Neural cell (in vitro differentiated cells): ENCODE measurements around the gene LRP2. TPM values are rescaled to one million over a fixed set of nuclear protein-coding genes. Genes with fewer than 3 reads are reported as not detected.
A peak's percentile ranks its signal among the peaks of the same experiment; 100 is the strongest.

ENCODE experiments used
- H2AFZ ChIP-seq: fragments of 200-600, 300-800 bp; sonication (generic), shearing (Covaris generic); 2 replicates; pipeline ENCODE4 v1.6.0; 2014; ENCODE audit warnings: low read depth, mild to moderate bottlenecking, antibody characterized with exemption, low read length, moderate library complexity
- H3F3A ChIP-seq: fragments of 200-600 bp; shearing (Covaris generic); 2 replicates; pipeline ENCODE4 v1.6.1; 2016; ENCODE audit warnings: mild to moderate bottlenecking, moderate library complexity, mixed read lengths, antibody characterized with exemption, low read length; ENCODE audit not compliant: insufficient read depth, poor library complexity, severe bottlenecking
- H3K27ac ChIP-seq: fragments of 200-600, 300-800 bp; sonication (generic), shearing (Covaris generic); 2 replicates; pipeline ENCODE4 v1.5.1; 2014; ENCODE audit warnings: mild to moderate bottlenecking, low read length, moderate library complexity
- H3K27me3 ChIP-seq: fragments of 300-800, 200-600 bp; sonication (generic), shearing (Covaris generic); 2 replicates; pipeline ENCODE4 v1.6.0; 2014; ENCODE audit warnings: mild to moderate bottlenecking, low read depth, low read length, moderate library complexity; ENCODE audit not compliant: insufficient read depth
- H3K36me3 ChIP-seq: fragments of 300-800, 200-600 bp; sonication (generic), shearing (Covaris generic); 2 replicates; pipeline ENCODE4 v1.5.1; 2014; ENCODE audit warnings: mild to moderate bottlenecking, antibody characterized with exemption, low read length, moderate library complexity; ENCODE audit not compliant: insufficient read depth
- H3K4me2 ChIP-seq: fragments of 300-800, 200-600 bp; sonication (generic), shearing (Covaris generic); 2 replicates; pipeline ENCODE4 v1.6.0; 2014; ENCODE audit warnings: mild to moderate bottlenecking, low read length
- H3K4me3 ChIP-seq: fragments of 300-800, 200-600 bp; sonication (generic), shearing (Covaris generic); 2 replicates; pipeline ENCODE4 v1.5.1; 2014; ENCODE audit warnings: mild to moderate bottlenecking, low read length, moderate library complexity
- H3K79me2 ChIP-seq: fragments of 200-600 bp; shearing (Covaris generic); replicated peaks from 2 replicates; pipeline ENCODE4 v1.6.0; 2014; ENCODE audit warnings: mild to moderate bottlenecking, low read length, moderate library complexity; ENCODE audit not compliant: insufficient read depth
- H3K9ac ChIP-seq: fragments of 300-800, 200-600 bp; sonication (generic), shearing (Covaris generic); 2 replicates; pipeline ENCODE4 v1.6.1; 2016; ENCODE audit warnings: mild to moderate bottlenecking, low read length, mixed read lengths
- H3K9me2 ChIP-seq: fragments of 200-600 bp; shearing (Covaris generic); 2 replicates; pipeline ENCODE4 v1.6.1; 2016; ENCODE audit warnings: mild to moderate bottlenecking, low read length, mixed read lengths; ENCODE audit not compliant: insufficient read depth
- H3K9me3 ChIP-seq: fragments of 200-600, 300-800 bp; sonication (generic), shearing (Covaris generic); 2 replicates; pipeline ENCODE4 v1.6.1; 2016; ENCODE audit warnings: mild to moderate bottlenecking, mixed run types, low read length, moderate library complexity, mixed read lengths
- H4K20me1 ChIP-seq: fragments of 200-600 bp; shearing (Covaris generic); 2 replicates; pipeline ENCODE4 v1.6.1; 2016; ENCODE audit warnings: mild to moderate bottlenecking, mixed run types; ENCODE audit not compliant: insufficient read depth
- CTCF ChIP-seq: fragments of 450-650 bp; IDR thresholded peaks from 2 replicates; pipeline ENCODE4 v1.5.1; 2014; ENCODE audit warnings: antibody characterized with exemption, mild to moderate bottlenecking, moderate library complexity; ENCODE audit not compliant: poor library complexity, severe bottlenecking
- EP300 ChIP-seq: fragments of 450-650 bp; conservative IDR thresholded peaks from 2 replicates; pipeline ENCODE4 v1.6.1; 2014; ENCODE audit warnings: antibody characterized with exemption, mild to moderate bottlenecking, moderate library complexity; ENCODE audit not compliant: poor library complexity, severe bottlenecking
- EZH2 ChIP-seq: fragments of 200-600, 300-800 bp; shearing (Covaris generic), sonication (generic); IDR thresholded peaks from 2 replicates; pipeline ENCODE4 v1.6.1; 2014; ENCODE audit warnings: antibody characterized with exemption, low read length, borderline replicate concordance, mild to moderate bottlenecking; ENCODE audit not compliant: insufficient read depth, poor library complexity, severe bottlenecking
- MXI1 ChIP-seq: fragments of 450-650 bp; conservative IDR thresholded peaks from 2 replicates; pipeline ENCODE4 v1.6.1; 2014; ENCODE audit warnings: antibody characterized with exemption, mild to moderate bottlenecking; ENCODE audit not compliant: poor library complexity, severe bottlenecking
- POLR2AphosphoS5 ChIP-seq: IDR thresholded peaks from 2 replicates; pipeline ENCODE4 v1.6.1; 2012
- RAD21 ChIP-seq: fragments of 450-650 bp; conservative IDR thresholded peaks from 2 replicates; pipeline ENCODE4 v1.6.1; 2014; ENCODE audit warnings: antibody characterized with exemption, mild to moderate bottlenecking, moderate library complexity
- REST ChIP-seq: IDR thresholded peaks from 2 replicates; pipeline ENCODE4 v1.6.1; 2012; ENCODE audit warnings: borderline replicate concordance
- SMC3 ChIP-seq: fragments of 450-650 bp; conservative IDR thresholded peaks from 2 replicates; pipeline ENCODE4 v1.6.1; 2014; ENCODE audit warnings: antibody characterized with exemption, mild to moderate bottlenecking, moderate library complexity; ENCODE audit not compliant: poor library complexity
- TAF1 ChIP-seq: IDR thresholded peaks from 2 replicates; pipeline ENCODE4 v1.6.1; 2012; ENCODE audit warnings: low read depth
- polyA plus RNA-seq: library from polyadenylated mRNA; depleted of rRNA; stranded (reverse); fragments of >200 nt; gene quantifications from 2 replicates; pipeline ENCODE4 v1.2.3, GENCODE V29; 2014

LRP2 gene
- polyA plus RNA-seq, 1 donor from 2014 or later, result 1.8 TPM

GRCh38 chr2:169360984-169361705, 1.2 kb downstream of the LRP2 start:
- TF ChIP-seq EP300 (no peak), CTCF (no peak), EZH2 (no peak), RAD21 (no peak), TAF1 (no peak), MXI1 (no peak)
- Histone ChIP-seq H3K36me3 (no peaks in the 10 kb centered on the region), H3K9me3 (no peaks in the 10 kb centered on the region), H3K79me2 (no peaks in the 10 kb centered on the region), H3K9me2 (no peaks in the 10 kb centered on the region), H3K4me3 (peak overlapping the region; percentile 91), H4K20me1 (no peaks in the 10 kb centered on the region), H3K4me2 (peak overlapping the region; percentile 98), H2AFZ (no peak overlapping the region), H3K27me3 (peaks cover 39% of the 10 kb centered on the region), H3K9ac (peak overlapping the region; percentile 51), H3F3A (peaks cover 4% of the 10 kb centered on the region), H3K27ac (no peak overlapping the region)

- H3K4me3 ChIP-seq, result no peak overlapping the region
These were observed 4.3 kb downstream of the LRP2 start for GRCh38 chr2:169358016-169358415.

More at GRCh38 chr2:169358016-169358415, 4.3 kb downstream of the LRP2 start:
- Histone ChIP-seq H3K36me3 (no peaks in the 10 kb centered on the region), H3K4me2 (no peak overlapping the region), H3K27ac (no peak overlapping the region), H4K20me1 (no peaks in the 10 kb centered on the region), H3F3A (peaks cover 4% of the 10 kb centered on the region), H2AFZ (no peak overlapping the region), H3K79me2 (no peaks in the 10 kb centered on the region), H3K9me3 (no peaks in the 10 kb centered on the region), H3K9ac (no peak overlapping the region), H3K9me2 (no peaks in the 10 kb centered on the region), H3K27me3 (peaks cover 22% of the 10 kb centered on the region)
- TF ChIP-seq EP300 (no peak), TAF1 (no peak), CTCF (no peak), POLR2AphosphoS5 (no peak), REST (no peak), SMC3 (no peak), RAD21 (no peak), MXI1 (no peak), EZH2 (no peak)
